ENCODE data around the gene GNG7.

DNA sequence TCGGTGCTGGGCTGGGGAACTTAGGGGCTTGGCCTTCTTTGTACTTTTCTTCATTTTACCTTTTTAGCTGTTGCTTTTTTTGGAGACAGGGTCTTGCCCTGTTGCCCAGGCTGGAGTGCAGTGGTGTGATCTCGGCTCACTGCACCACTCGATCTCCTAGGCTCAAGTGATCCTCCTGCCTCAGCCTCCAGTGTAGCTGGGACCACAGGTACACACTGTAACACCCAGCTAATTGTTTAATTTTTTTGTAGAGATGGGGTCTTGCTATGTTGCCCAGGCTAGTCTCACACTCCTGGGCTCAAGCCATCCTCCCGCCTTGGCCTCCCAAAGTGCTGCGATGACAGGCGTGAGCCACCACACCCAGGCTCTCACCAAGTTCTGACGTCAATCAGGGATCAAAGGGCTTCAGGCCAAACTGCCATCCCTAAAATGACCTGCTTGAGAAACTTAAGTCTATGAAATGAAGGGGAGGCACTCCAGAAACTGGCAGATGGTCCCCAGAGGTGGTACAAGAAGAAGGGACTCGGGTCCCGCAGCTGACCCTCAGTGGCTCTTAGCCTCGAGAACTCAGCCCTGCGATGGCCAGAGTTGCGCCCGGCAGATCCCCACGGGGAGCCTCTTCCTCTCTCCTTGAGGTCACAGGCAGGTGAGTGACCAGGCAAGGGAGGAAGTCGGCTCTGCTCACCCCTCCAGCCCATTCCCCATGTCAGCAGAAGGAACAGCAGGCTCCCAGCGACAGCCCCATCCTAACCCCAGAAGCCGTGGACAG, 61.7 kb downstream of the GNG7 start:
- TF ChIP-seq, protein P1, sequence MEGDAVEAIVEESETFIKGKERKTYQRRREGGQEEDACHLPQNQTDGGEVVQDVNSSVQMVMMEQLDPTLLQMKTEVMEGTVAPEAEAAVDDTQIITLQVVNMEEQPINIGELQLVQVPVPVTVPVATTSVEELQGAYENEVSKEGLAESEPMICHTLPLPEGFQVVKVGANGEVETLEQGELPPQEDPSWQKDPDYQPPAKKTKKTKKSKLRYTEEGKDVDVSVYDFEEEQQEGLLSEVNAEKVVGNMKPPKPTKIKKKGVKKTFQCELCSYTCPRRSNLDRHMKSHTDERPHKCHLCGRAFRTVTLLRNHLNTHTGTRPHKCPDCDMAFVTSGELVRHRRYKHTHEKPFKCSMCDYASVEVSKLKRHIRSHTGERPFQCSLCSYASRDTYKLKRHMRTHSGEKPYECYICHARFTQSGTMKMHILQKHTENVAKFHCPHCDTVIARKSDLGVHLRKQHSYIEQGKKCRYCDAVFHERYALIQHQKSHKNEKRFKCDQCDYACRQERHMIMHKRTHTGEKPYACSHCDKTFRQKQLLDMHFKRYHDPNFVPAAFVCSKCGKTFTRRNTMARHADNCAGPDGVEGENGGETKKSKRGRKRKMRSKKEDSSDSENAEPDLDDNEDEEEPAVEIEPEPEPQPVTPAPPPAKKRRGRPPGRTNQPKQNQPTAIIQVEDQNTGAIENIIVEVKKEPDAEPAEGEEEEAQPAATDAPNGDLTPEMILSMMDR (IDR thresholded peaks at IDR 0.05; ENCODE audit: low read depth, low read length), result no peak
- no peak for TF ChIP-seq EZH2phosphoT487 (IDR thresholded peaks at IDR 0.05; ENCODE audit: low read depth)
